Upper lobe of left lung (tissue), 6 donors: ENCODE measurements around the gene FAM193B. TPM values are rescaled to one million over a fixed set of nuclear protein-coding genes. Genes with fewer than 3 reads are reported as not detected.

ENCODE experiments used
- ATAC-seq, 2 donors: fragments of 200-7000 bp; cut with Tn5 transposase; one replicate each; pipeline ENCODE4 v1.9.1; 2022; ENCODE audit warnings: mild to moderate bottlenecking in 2 of 2, moderate library complexity in 2 of 2; ENCODE audit not compliant: low FRiP score in 2 of 2
- DNase-seq, 2 donors: peaks; one replicate each; pipeline ENCODE4 v3.0.0-alpha.2; 2019 to 2020
- H3K27ac ChIP-seq, 4 donors: fragments of 200-600 bp; sonication (generic); one replicate each; pipeline ENCODE4 v1.5.1; 2016 to 2019
- H3K27me3 ChIP-seq, 4 donors: fragments of 200-600 bp; sonication (generic); one replicate each; pipeline ENCODE4 v1.5.1; 2017 to 2019
- H3K36me3 ChIP-seq, 4 donors: fragments of 200-600 bp; sonication (generic); one replicate each; pipeline ENCODE4 v1.5.1; 2016 to 2019
- H3K4me1 ChIP-seq, 4 donors: fragments of 200-600 bp; sonication (generic); one replicate each; pipeline ENCODE4 v1.5.1; 2018 to 2019
- H3K4me3 ChIP-seq, 4 donors: fragments of 200-600 bp; sonication (generic); one replicate each; pipeline ENCODE4 v1.5.1; 2017 to 2019; ENCODE audit warnings: mild to moderate bottlenecking in 2 of 4, moderate library complexity in 1 of 4
- H3K9me3 ChIP-seq, 4 donors: fragments of 200-600 bp; sonication (generic); one replicate each; pipeline ENCODE4 v1.5.1; 2018 to 2019
- CTCF ChIP-seq, 6 experiments: fragments of 450-650 bp in 4 of 6; fragments of 200-600 bp in 2 of 6; sonication (generic) in 2 of 6; IDR thresholded peaks; one replicate each; pipeline ENCODE4 v1.5.1; 2016 to 2019; ENCODE audit warnings: antibody characterized with exemption in 6 of 6
- EP300 ChIP-seq, 4 donors: sonication (generic); formaldehyde crosslinking; IDR thresholded peaks; one replicate each; pipeline ENCODE4 v1.5.1; 2017; ENCODE audit warnings: antibody characterized with exemption in 4 of 4, control low read depth in 2 of 4
- POLR2A ChIP-seq, 4 donors: fragments of 450-650 bp; IDR thresholded peaks; one replicate each; pipeline ENCODE4 v1.5.1; 2016 to 2017; ENCODE audit warnings: antibody characterized with exemption in 4 of 4, mild to moderate bottlenecking in 2 of 4
- POLR2AphosphoS5 ChIP-seq, 2 donors: sonication (generic); formaldehyde crosslinking; IDR thresholded peaks; one replicate each; pipeline ENCODE4 v1.5.1; 2017; ENCODE audit warnings: antibody characterized with exemption in 2 of 2
- WGBS, 2 donors: methylation state at CpG; one replicate each; pipeline ENCODE4 v1.1.5; 2017 to 2018; 5-methylcytosine and 5-hydroxymethylcytosine counted together
- total RNA-seq, 6 donors: library from RNA; depleted of rRNA in 4 of 6; stranded (reverse); fragments of >200 nt in 4 of 6; gene quantifications; one replicate each; pipeline versions ENCODE4 v1.1.0 to v1.2.1, GENCODE V29; 2016 to 2021
- donor health status: DM: no; HTN: no; CAD: no; lungs with moderate emphysema.
- donor health status: DM: no; HTN: yes; CAD: no; lungs with severe emphysema.

FAM193B gene
- total RNA-seq, 6 donors from 2014 or later = 45.1 to 421 (median 91.4) TPM

DNA sequence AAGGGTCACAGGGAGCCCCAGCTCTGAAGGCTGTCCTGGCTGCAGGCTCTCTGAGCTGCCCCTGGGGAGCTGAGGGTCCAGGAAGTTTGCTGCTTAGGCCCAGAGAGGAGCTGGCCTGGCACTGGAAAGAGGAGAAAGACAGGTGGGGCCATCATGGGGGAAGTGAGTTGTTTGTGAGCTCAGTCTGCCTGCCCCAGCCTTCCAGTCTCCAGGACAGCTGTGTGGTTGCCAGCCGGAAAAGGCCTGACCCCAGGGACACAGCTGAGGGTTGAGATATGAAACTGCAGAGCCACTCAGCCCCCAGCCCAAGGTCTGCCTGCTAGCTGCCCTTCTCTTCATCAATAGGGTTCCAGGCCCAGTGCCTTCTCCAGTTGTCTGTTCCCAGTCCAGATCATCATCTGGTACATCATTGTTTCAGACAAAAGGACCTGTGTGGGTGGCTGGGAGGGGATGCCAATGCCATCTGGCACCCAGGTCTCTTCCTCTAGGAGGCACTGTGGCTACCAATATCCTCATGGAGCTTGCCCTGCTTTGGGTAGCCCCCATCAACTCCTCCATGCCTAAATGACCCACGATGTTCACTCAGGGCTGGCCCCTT is 33.3 kb downstream of the FAM193B start:
- TF ChIP-seq POLR2AphosphoS5 (IDR thresholded peaks at IDR 0.05) (no peak), CTCF (IDR thresholded peaks at IDR 0.05) (no peak), EP300 (IDR thresholded peaks at IDR 0.05) (no peak), POLR2A (IDR thresholded peaks at IDR 0.05) (no peak)
- H3K9me3 ChIP-seq = no peaks in the 10 kb centered on the region
- no peak for ATAC-seq
- peaks cover 19 to 64% (median 53%) of the 10 kb centered on the region in 4 donors for H3K36me3 ChIP-seq
- H3K4me1 ChIP-seq = peaks cover 2 to 15% (median 6%) of the 10 kb centered on the region in 4 donors
- no peak overlapping the region for H3K27ac ChIP-seq
- DNase-seq = no peak
- WGBS, 2 donors = 83 to 100% methylated on average over 1 to 2 of the region's 2 CpGs
- H3K4me3 ChIP-seq = no peak overlapping the region
- no peaks in the 10 kb centered on the region for H3K27me3 ChIP-seq

- TF ChIP-seq EP300 (IDR thresholded peaks at IDR 0.05) (no peak), POLR2A (IDR thresholded peaks at IDR 0.05) (no peak), CTCF (IDR thresholded peaks at IDR 0.05) (no peak), POLR2AphosphoS5 (IDR thresholded peaks at IDR 0.05) (no peak)
- no peaks in the 10 kb centered on the region for H3K27me3 ChIP-seq
- H3K27ac ChIP-seq = no peak overlapping the region
- no peak for DNase-seq
- peaks cover 9 to 23% (median 13%) of the 10 kb centered on the region in 4 donors for H3K4me1 ChIP-seq
- no peak overlapping the region for H3K4me3 ChIP-seq
- no peak for ATAC-seq
- H3K36me3 ChIP-seq = peaks cover 19 to 65% (median 52%) of the 10 kb centered on the region in 4 donors
- 95 to 97% methylated on average over 3 of the region's 3 CpGs for WGBS, 2 donors
- no peaks in the 10 kb centered on the region for H3K9me3 ChIP-seq
Measured at GRCh38 chr5:177520271-177520670, 34.1 kb downstream of the FAM193B start.

- peaks cover 19 to 65% (median 52%) of the 10 kb centered on the region in 4 donors for H3K36me3 ChIP-seq
Measured at GRCh38 chr5:177519463-177520235, 34.7 kb downstream of the FAM193B start.

More at GRCh38 chr5:177519463-177520235, 34.7 kb downstream of the FAM193B start:
- DNase-seq = no peak
- no peak overlapping the region for H3K27ac ChIP-seq
- no peak for ATAC-seq
- peaks cover 11 to 25% (median 14%) of the 10 kb centered on the region in 4 donors for H3K4me1 ChIP-seq
- no peaks in the 10 kb centered on the region for H3K27me3 ChIP-seq
- 86% methylated on average over 13 of the region's 13 CpGs for WGBS, 2 donors
- no peak for TF ChIP-seq CTCF (IDR thresholded peaks at IDR 0.05)
- no peak for TF ChIP-seq POLR2AphosphoS5 (IDR thresholded peaks at IDR 0.05)
- TF ChIP-seq POLR2A (IDR thresholded peaks at IDR 0.05) = no peak
- TF ChIP-seq EP300 (IDR thresholded peaks at IDR 0.05) = no peak
- H3K9me3 ChIP-seq = no peaks in the 10 kb centered on the region
- no peak overlapping the region for H3K4me3 ChIP-seq
